IPS-18a (cell line): ENCODE results near the gene PACSIN2.

Experiments
- H3K27ac ChIP-seq: one replicate; pipeline ENCODE4 v1.5.1; 2013; ENCODE audit warnings: low read length
- H3K27me3 ChIP-seq: one replicate; pipeline ENCODE4 v1.6.1; 2013; ENCODE audit warnings: mild to moderate bottlenecking, low read length; ENCODE audit not compliant: control insufficient read depth, insufficient read depth
- H3K36me3 ChIP-seq: one replicate; pipeline ENCODE4 v1.6.1; 2013; ENCODE audit warnings: low read depth, low read length; ENCODE audit not compliant: control insufficient read depth
- H3K4me1 ChIP-seq: one replicate; pipeline ENCODE4 v1.6.1; 2013; ENCODE audit warnings: low read depth, low read length; ENCODE audit not compliant: control insufficient read depth
- H3K4me3 ChIP-seq: one replicate; pipeline ENCODE4 v1.5.1; 2013; ENCODE audit warnings: low read length
- H3K9ac ChIP-seq: one replicate; pipeline ENCODE4 v1.6.1; 2013; ENCODE audit warnings: mild to moderate bottlenecking, low read length, moderate library complexity
- H3K9me3 ChIP-seq: one replicate; pipeline ENCODE4 v1.6.1; 2013; ENCODE audit warnings: low read depth, low read length; ENCODE audit not compliant: control insufficient read depth

PACSIN2 gene

GRCh38 chr22:42855721-42856120 lies 159.2 kb downstream of the PACSIN2 start:
- Histone ChIP-seq H3K4me1 (no peaks in the 10 kb centered on the region), H3K9ac (peak overlapping the region; percentile 48), H3K36me3 (no peaks in the 10 kb centered on the region), H3K27ac (no peak overlapping the region), H3K9me3 (no peaks in the 10 kb centered on the region), H3K4me3 (peak overlapping the region; percentile 84), H3K27me3 (peaks cover 37% of the 10 kb centered on the region)

- Histone ChIP-seq H3K9ac (no peak overlapping the region), H3K4me1 (no peaks in the 10 kb centered on the region), H3K9me3 (no peaks in the 10 kb centered on the region), H3K27ac (no peak overlapping the region), H3K27me3 (peaks cover 37% of the 10 kb centered on the region), H3K4me3 (no peak overlapping the region), H3K36me3 (no peaks in the 10 kb centered on the region)
These were observed 159.7 kb downstream of the PACSIN2 start for GRCh38 chr22:42855211-42855610.

DNA sequence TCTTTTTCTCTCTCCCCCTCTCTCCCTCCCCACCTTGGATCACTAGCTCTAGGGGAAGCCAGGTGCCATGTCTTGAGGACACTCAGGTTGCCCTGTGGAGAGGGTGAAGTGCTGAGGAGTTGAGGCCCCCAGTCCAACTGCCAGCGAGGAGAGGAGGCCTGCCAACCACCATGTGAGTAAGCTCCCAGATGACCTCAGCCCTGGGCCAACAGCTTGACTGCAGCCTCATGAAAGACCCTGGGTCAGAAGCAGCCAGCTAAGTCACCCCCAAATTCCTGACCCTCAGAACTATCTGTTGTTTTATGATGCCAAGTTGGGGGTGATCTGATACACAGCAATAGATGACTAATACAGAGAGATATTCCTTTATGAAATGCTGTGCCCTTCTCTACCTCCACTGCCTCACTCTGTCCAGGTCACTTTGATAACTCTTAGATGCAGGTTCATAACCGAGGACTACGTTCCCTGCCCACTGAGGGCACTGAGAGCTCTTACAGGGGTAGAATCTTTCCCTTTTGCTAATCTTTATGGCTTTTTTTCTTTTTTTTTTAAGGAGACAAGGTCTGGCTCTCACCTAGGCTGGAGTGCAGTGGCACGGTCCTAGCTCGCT lies 165.9 kb downstream of the PACSIN2 start:
- no peak overlapping the region for H3K9ac ChIP-seq
- no peaks in the 10 kb centered on the region for H3K9me3 ChIP-seq
- H3K27me3 ChIP-seq: no peaks in the 10 kb centered on the region
- no peaks in the 10 kb centered on the region for H3K36me3 ChIP-seq
- no peak overlapping the region for H3K4me3 ChIP-seq
- H3K4me1 ChIP-seq: no peaks in the 10 kb centered on the region
- H3K27ac ChIP-seq: no peak overlapping the region

GRCh38 chr22:42847110-42847509 lies 167.8 kb downstream of the PACSIN2 start:
- no peaks in the 10 kb centered on the region for H3K36me3 ChIP-seq
- H3K27ac ChIP-seq: no peak overlapping the region
- H3K9me3 ChIP-seq: no peaks in the 10 kb centered on the region
- H3K9ac ChIP-seq: no peak overlapping the region
- no peak overlapping the region for H3K4me3 ChIP-seq
- no peaks in the 10 kb centered on the region for H3K27me3 ChIP-seq
- no peaks in the 10 kb centered on the region for H3K4me1 ChIP-seq

DNA sequence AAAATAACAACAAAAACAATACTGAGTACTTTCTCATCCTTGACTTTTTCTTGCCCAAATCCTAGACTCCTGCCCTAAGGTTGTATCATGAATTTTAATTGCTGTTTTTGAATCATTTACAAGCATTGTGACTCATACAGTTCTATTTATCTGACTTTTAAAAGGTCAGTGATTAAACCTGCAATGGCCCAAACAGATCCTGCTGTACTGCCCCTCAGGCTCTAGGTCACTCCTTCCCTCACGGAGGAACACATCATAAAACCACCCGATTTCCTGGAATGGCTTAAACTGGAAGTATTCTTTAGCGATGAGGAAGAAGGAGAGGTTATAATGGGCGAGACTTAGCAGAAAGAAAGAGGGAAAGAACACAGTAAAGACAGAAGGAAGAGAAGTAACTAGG lies 170.2 kb downstream of the PACSIN2 start:
- H3K27ac ChIP-seq: no peak overlapping the region
- H3K4me1 ChIP-seq: no peaks in the 10 kb centered on the region
- no peaks in the 10 kb centered on the region for H3K27me3 ChIP-seq
- no peaks in the 10 kb centered on the region for H3K36me3 ChIP-seq
- H3K4me3 ChIP-seq: no peak overlapping the region
- no peak overlapping the region for H3K9ac ChIP-seq
- no peaks in the 10 kb centered on the region for H3K9me3 ChIP-seq

DNA sequence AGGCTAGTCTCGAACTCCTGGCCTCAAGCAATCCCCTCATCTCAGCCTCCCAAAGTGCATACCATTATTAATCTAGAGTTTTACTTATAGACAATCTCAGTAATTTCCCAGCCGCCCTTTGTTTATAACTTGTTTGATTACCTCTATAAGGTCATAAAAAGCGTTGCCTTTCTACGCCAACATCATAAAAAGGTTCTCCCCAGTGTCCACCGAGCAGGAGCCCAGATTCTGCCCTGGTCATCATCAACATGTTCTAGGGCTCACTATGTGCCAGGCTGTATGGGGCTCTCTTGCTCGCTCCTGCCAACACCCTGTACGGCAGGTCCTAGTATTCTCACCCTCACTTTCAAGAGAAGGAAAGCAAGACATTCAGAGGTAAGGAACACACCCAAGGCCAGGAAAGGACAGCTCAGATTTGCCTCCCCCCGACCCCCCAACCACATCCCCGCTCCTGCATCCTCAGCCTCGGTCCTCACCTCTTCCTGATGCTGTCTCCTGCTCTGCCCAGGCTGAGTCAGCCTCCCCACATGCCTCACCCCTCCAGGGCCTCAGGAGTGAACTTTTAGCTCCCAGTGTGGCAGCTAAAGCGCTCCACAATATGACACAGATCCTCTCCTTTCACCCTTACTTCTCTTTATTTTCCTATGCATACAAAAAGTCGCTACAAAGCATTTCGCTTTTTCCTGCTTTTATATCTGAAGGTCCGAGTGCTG lies 172.1 kb downstream of the PACSIN2 start:
- Histone ChIP-seq H3K36me3 (no peaks in the 10 kb centered on the region), H3K4me3 (no peak overlapping the region), H3K4me1 (no peaks in the 10 kb centered on the region), H3K9ac (no peak overlapping the region), H3K27ac (no peak overlapping the region), H3K27me3 (no peaks in the 10 kb centered on the region), H3K9me3 (no peaks in the 10 kb centered on the region)

GRCh38 chr22:42841444-42841843 lies 173.5 kb downstream of the PACSIN2 start:
- H3K36me3 ChIP-seq: no peaks in the 10 kb centered on the region

GRCh38 chr22:42837556-42837955 lies 177.4 kb downstream of the PACSIN2 start:
- H3K36me3 ChIP-seq: no peaks in the 10 kb centered on the region
- no peak overlapping the region for H3K27ac ChIP-seq
- no peak overlapping the region for H3K9ac ChIP-seq
- no peaks in the 10 kb centered on the region for H3K4me1 ChIP-seq
- H3K4me3 ChIP-seq: no peak overlapping the region
- H3K9me3 ChIP-seq: no peaks in the 10 kb centered on the region
- no peaks in the 10 kb centered on the region for H3K27me3 ChIP-seq

More at GRCh38 chr22:42841444-42841843, 173.5 kb downstream of the PACSIN2 start:
- no peaks in the 10 kb centered on the region for H3K27me3 ChIP-seq
- no peaks in the 10 kb centered on the region for H3K4me1 ChIP-seq
- H3K4me3 ChIP-seq: no peak overlapping the region
- H3K9me3 ChIP-seq: no peaks in the 10 kb centered on the region
- no peak overlapping the region for H3K27ac ChIP-seq
- H3K9ac ChIP-seq: no peak overlapping the region

- Histone ChIP-seq H3K4me3 (no peak overlapping the region), H3K27me3 (no peaks in the 10 kb centered on the region), H3K4me1 (no peaks in the 10 kb centered on the region), H3K9me3 (no peaks in the 10 kb centered on the region), H3K36me3 (no peaks in the 10 kb centered on the region), H3K27ac (no peak overlapping the region), H3K9ac (no peak overlapping the region)
These were observed 178.9 kb downstream of the PACSIN2 start for GRCh38 chr22:42836026-42836425.

GRCh38 chr22:42834177-42834949 lies 180.6 kb downstream of the PACSIN2 start:
- Histone ChIP-seq H3K9me3 (no peaks in the 10 kb centered on the region), H3K4me1 (no peaks in the 10 kb centered on the region), H3K9ac (no peak overlapping the region), H3K36me3 (no peaks in the 10 kb centered on the region), H3K27me3 (no peaks in the 10 kb centered on the region), H3K4me3 (no peak overlapping the region), H3K27ac (no peak overlapping the region)

DNA sequence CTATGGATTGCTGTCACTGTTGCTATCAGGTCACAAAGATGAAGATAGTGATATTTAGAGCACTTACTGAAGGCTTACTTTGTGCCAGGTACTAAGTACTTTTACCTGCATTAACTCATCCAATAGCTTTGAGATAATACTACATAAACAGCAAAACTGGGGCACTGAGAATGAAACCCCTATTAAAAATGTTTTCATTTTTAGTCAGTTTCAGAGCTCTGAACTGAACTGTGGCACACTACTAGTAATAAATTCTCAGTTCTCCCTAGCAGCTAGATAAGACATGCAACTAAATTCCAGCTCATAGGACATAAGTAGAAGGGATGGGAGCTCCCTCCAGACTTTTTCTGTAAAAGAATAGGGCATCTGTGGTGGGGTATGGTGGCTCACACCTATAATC lies 181.8 kb downstream of the PACSIN2 start:
- Histone ChIP-seq H3K4me1 (no peaks in the 10 kb centered on the region), H3K36me3 (no peaks in the 10 kb centered on the region), H3K27me3 (no peaks in the 10 kb centered on the region), H3K4me3 (no peak overlapping the region), H3K27ac (no peak overlapping the region), H3K9me3 (no peaks in the 10 kb centered on the region), H3K9ac (no peak overlapping the region)
